GM12878 (cell line): Measurements from ENCODE around the gene RBMS3. TPM values are rescaled to one million over a fixed set of nuclear protein-coding genes. Genes with fewer than 3 reads are reported as not detected.

Experiments used
- ATAC-seq: fragments of 200-7000 bp; cut with Tn5 transposase; 3 replicates; pipeline ENCODE4 v1.9.1; 2020; ENCODE audit warnings: mild to moderate bottlenecking, moderate library complexity
- BruUV-seq: library from RNA; stranded (reverse); fragments of 400-500 nt; replicated peaks from 2 replicates; lab custom pipeline; 2021; lab: Mats Ljungman, UMichigan
- CTCF ChIA-PET: fragments of 300-600 bp; sonication (Branson Sonifier 250); formaldehyde crosslinking; extraction: SDS; loops from one replicate; lab custom pipeline; 2021; ENCODE audit warnings: inconsistent platforms; lab: Yijun Ruan, JAX
- POLR2A ChIA-PET: fragments of 350-600 bp; formaldehyde crosslinking; extraction: SDS; loops from one replicate; lab custom pipeline; 2021; ENCODE audit warnings: inconsistent platforms; lab: Charles Lee
- RAD21 ChIA-PET: fragments of 300-600 bp; sonication (Branson Sonifier 250); formaldehyde crosslinking; loops from one replicate; lab custom pipeline; 2023; ENCODE audit warnings: antibody characterized with exemption; ENCODE audit not compliant: unreplicated experiment; lab: Charles Lee
- SMC1A ChIA-PET: fragments of 300-600 bp; sonication (Branson Sonifier 250); formaldehyde crosslinking; loops from one replicate; lab custom pipeline; 2023; ENCODE audit not compliant: unreplicated experiment, uncharacterized antibody; lab: Charles Lee
- DNase-seq: peaks from one replicate; pipeline ENCODE4 v3.0.0-alpha.2; 2011; ENCODE audit warnings: low read depth, low spot score
- FAIRE-seq: peaks from 3 replicates; lab custom pipeline; 2011; peaks lifted over from hg19 to GRCh38; lab: Jason Lieb, UNC
- H2AFZ ChIP-seq: 2 replicates; pipeline ENCODE4 v1.6.0; 2011; ENCODE audit warnings: low read depth, low read length, control low read depth; ENCODE audit not compliant: control insufficient read depth
- H3K27ac ChIP-seq: 2 replicates; pipeline ENCODE4 v1.5.1; 2011; ENCODE audit warnings: control low read depth; ENCODE audit not compliant: control insufficient read depth, insufficient read depth
- H3K27me3 ChIP-seq, 2 experiments: replicated peaks in 1 of 2; 2 replicates each; pipeline versions ENCODE4 v1.6.0 to v1.6.1; 2011; ENCODE audit warnings: low read length in 1 of 2; ENCODE audit not compliant: control insufficient read depth in 2 of 2, insufficient read depth in 2 of 2
- H3K36me3 ChIP-seq, 2 experiments: 2 replicates each; pipeline ENCODE4 v1.5.1; 2011; ENCODE audit warnings: low read length in 1 of 2; ENCODE audit not compliant: control insufficient read depth in 2 of 2, insufficient read depth in 2 of 2
- H3K4me1 ChIP-seq: 2 replicates; pipeline ENCODE4 v1.6.1; 2011; ENCODE audit warnings: mild to moderate bottlenecking, low read length, moderate library complexity, mixed read lengths; ENCODE audit not compliant: control insufficient read depth, insufficient read depth
- H3K4me2 ChIP-seq: 2 replicates; pipeline ENCODE4 v1.6.0; 2011; ENCODE audit warnings: control low read depth; ENCODE audit not compliant: control insufficient read depth, insufficient read depth
- H3K4me3 ChIP-seq: fragments of 200-600 bp; sonication (generic); 2 replicates; pipeline ENCODE4 v1.5.1; 2016
- H3K79me2 ChIP-seq: 2 replicates; pipeline ENCODE4 v1.6.0; 2011; ENCODE audit warnings: low read length; ENCODE audit not compliant: control insufficient read depth, insufficient read depth
- H3K9ac ChIP-seq: 2 replicates; pipeline ENCODE4 v1.8.0; 2011; ENCODE audit warnings: low read length, control low read depth, mixed read lengths; ENCODE audit not compliant: control insufficient read depth, insufficient read depth
- H3K9me3 ChIP-seq: replicated peaks from 3 replicates; pipeline ENCODE4 v1.5.1; 2011; ENCODE audit warnings: mild to moderate bottlenecking, low read length; ENCODE audit not compliant: control insufficient read depth, insufficient read depth
- H4K20me1 ChIP-seq: 2 replicates; pipeline ENCODE4 v1.6.0; 2011; ENCODE audit not compliant: control insufficient read depth, insufficient read depth
- E2F4 ChIP-seq: IDR thresholded peaks from 2 replicates; pipeline ENCODE4 v1.6.1; 2012; ENCODE audit warnings: low read depth, low read length, improper control_type of control experiment
- ESRRA ChIP-seq: IDR thresholded peaks from 2 replicates; pipeline ENCODE4 v1.6.1; 2012; ENCODE audit warnings: mild to moderate bottlenecking, low read length, improper control_type of control experiment
- KAT2A ChIP-seq: conservative IDR thresholded peaks from 2 replicates; pipeline ENCODE4 v1.6.1; 2011; ENCODE audit warnings: low read depth, low read length; ENCODE audit not compliant: control insufficient read depth
- MTA2 ChIP-seq: fragments of 450-650 bp; IDR thresholded peaks from 2 replicates; pipeline ENCODE4 v1.6.1; 2016; ENCODE audit warnings: low read depth, mild to moderate bottlenecking, moderate library complexity
- NR2F1 ChIP-seq: fragments of 450-650 bp; conservative IDR thresholded peaks from 2 replicates; pipeline ENCODE4 v1.6.1; 2017; ENCODE audit warnings: mild to moderate bottlenecking
- RBBP5 ChIP-seq: fragments of 200-600 bp; sonication (generic); conservative IDR thresholded peaks from 2 replicates; pipeline ENCODE4 v1.6.1; 2016
- SPI1 ChIP-seq: IDR thresholded peaks from 2 replicates; pipeline ENCODE4 v1.6.1; 2011; ENCODE audit warnings: low read depth, mild to moderate bottlenecking, low read length, moderate library complexity, borderline replicate concordance; ENCODE audit not compliant: insufficient read depth
- WGBS: methylation state at CpG from one replicate; pipeline ENCODE4 v1.1.6; 2016; ENCODE audit warnings: low lambda C conversion rate; ENCODE audit not compliant: insufficient replicate concordance, insufficient coverage; ENCODE audit errors: missing lambda C conversion rate; 5-methylcytosine and 5-hydroxymethylcytosine counted together
- in situ Hi-C: fragments of 300-500 bp; cut with MboI; formaldehyde crosslinking; loops from 9 replicates; pipeline ENCODE4 v1.14.3; 2018; ENCODE audit warnings: mixed read lengths
- intact Hi-C: fragments of 100-400 bp; cut with micrococcal nuclease; formaldehyde crosslinking; loops from one replicate; pipeline ENCODE4 v1.14.2; 2022; ENCODE audit not compliant: unreplicated experiment
- polyA plus RNA-seq, 11 experiments: library from polyadenylated mRNA; depleted of rRNA in 4 of 11; unstranded in 6 of 11; stranded (reverse) in 5 of 11; fragments of >200 nt; fragmentation: Nextera tagmentation in 4 of 11; fragmentation: Illumina TruSeq in 1 of 11; extraction: Ambion mirVana in 4 of 11; extraction: Trizol in 1 of 11; gene quantifications; 1 replicate in 1 of 11; 2 replicates in 10 of 11; pipeline versions ENCODE4 v1.2.1 to v1.2.3, GENCODE V29; 2011 to 2016; ENCODE audit warnings: inconsistent platforms in 2 of 11, missing spikeins in 2 of 11, low read depth in 1 of 11
- total RNA-seq, 4 experiments: library from RNA; depleted of rRNA in 3 of 4; stranded (reverse); fragments of >200 nt in 3 of 4; fragmentation: Illumina TruSeq in 1 of 4; extraction: Trizol in 1 of 4; gene quantifications; 2 replicates each; pipeline versions ENCODE4 v1.2.1 to v1.2.3, GENCODE V29; 2013 to 2021

The RBMS3 gene
- total and polyA plus RNA-seq, 10 of the 15 experiments (the other 5 are each of a cell fraction or from before 2014, with no cell fraction given) = 0.79 to 4.7 (median 3.1) TPM

GRCh38 chr3:29301332-29302019, 20.6 kb downstream of the RBMS3 start:
- FAIRE-seq (no peak), DNase-seq (no peak), ATAC-seq (peak; percentile 43; the same call in 1 of the 3 replicates)
- H3K4me2 ChIP-seq = 0 out of 2 replicates have a peak overlapping the region, but pooled peaks have one; percentile 24
- ChIA-PET RAD21 (no interaction called here), CTCF (no interaction called here), POLR2A (interaction anchor here (0.6 kb wide), 1 partner anchor 332 kb away, joined by 3 read pairs; no protein-coding TSS in a partner anchor)
- intact Hi-C loops = no loop called here
- no TSS peak for BruUV-seq
- H3K9ac ChIP-seq = no peak overlapping the region
- H3K4me1 ChIP-seq = no peaks in the 10 kb centered on the region
- H3K27ac ChIP-seq = no peak overlapping the region
- peak overlapping the region; percentile 42 for H2AFZ ChIP-seq
- no peaks in the 10 kb centered on the region for H4K20me1 ChIP-seq
- WGBS = 49% methylated on average over 7 of the region's 7 CpGs
- H3K9me3 ChIP-seq = peaks cover 6% of the 10 kb centered on the region
- no peak overlapping the region for H3K4me3 ChIP-seq
- H3K36me3 ChIP-seq = no peaks in the 10 kb centered on the region
- in situ Hi-C loops = no loop called here
- TF ChIP-seq E2F4 (no peak), NR2F1 (0 out of 2 replicates have a peak, but pooled peaks have one; percentile 18), RBBP5 (no peak), ESRRA (no peak), KAT2A (no peak), SPI1 (peak; percentile 87), MTA2 (0 out of 2 replicates have a peak, but pooled peaks have one; percentile 22)
- TF ChIP-seq, all 136 proteins: peak for 3
- H3K79me2 ChIP-seq = no peaks in the 10 kb centered on the region
- SMC1A ChIA-PET = interaction anchor here (1.1 to 1.7 kb wide), 2 partner anchors 18 to 22 kb away, joined by 3 to 5 read pairs; no protein-coding TSS in a partner anchor
- no peaks in the 10 kb centered on the region for H3K27me3 ChIP-seq
